Heart right ventricle (tissue), 16 donors: ENCODE results near the gene IRX4. TPM values are rescaled to one million over a fixed set of nuclear protein-coding genes. Genes with fewer than 3 reads are reported as not detected.
A peak's percentile ranks its signal among the peaks of the same experiment; 100 is the strongest.

Experiments
- ATAC-seq, 8 donors: fragments of 200-7000 bp; cut with Tn5 transposase; one replicate each; pipeline ENCODE4 v1.9.1; 2020; ENCODE audit warnings: mild to moderate bottlenecking in 8 of 8, moderate library complexity in 8 of 8, moderate number of reproducible peaks in 1 of 8
- DNase-seq, 2 donors: peaks; one replicate each; pipeline ENCODE4 v3.0.0-alpha.2; 2020
- H3K27ac ChIP-seq, 10 donors: fragments of 200-600 bp; sonication (generic) in 2 of 10; one replicate each; pipeline versions ENCODE4 v1.5.0 to v1.8.0; 2020 to 2022; ENCODE audit warnings: mild to moderate bottlenecking in 3 of 10
- H3K27me3 ChIP-seq, 7 donors: fragments of 200-600 bp; one replicate each; pipeline ENCODE4 v1.8.0; 2021 to 2022; ENCODE audit warnings: mild to moderate bottlenecking in 2 of 7
- H3K36me3 ChIP-seq, 9 donors: fragments of 200-600 bp; sonication (generic) in 1 of 9; one replicate each; pipeline versions ENCODE4 v1.5.0 to v1.8.0; 2020 to 2022; ENCODE audit warnings: mild to moderate bottlenecking in 2 of 9
- H3K4me1 ChIP-seq, 9 donors: fragments of 200-600 bp; sonication (generic) in 1 of 9; one replicate each; pipeline versions ENCODE4 v1.5.0 to v1.8.0; 2020 to 2022; ENCODE audit warnings: mild to moderate bottlenecking in 4 of 9
- H3K4me3 ChIP-seq, 10 donors: fragments of 200-600 bp; sonication (generic) in 2 of 10; one replicate each; pipeline versions ENCODE4 v1.5.0 to v1.8.0; 2020 to 2022; ENCODE audit warnings: mild to moderate bottlenecking in 7 of 10, moderate library complexity in 2 of 10
- H3K9me3 ChIP-seq, 11 donors: fragments of 200-600 bp in 10 of 11; sonication (generic) in 2 of 11; one replicate each; pipeline versions ENCODE4 v1.5.0 to v1.8.0; 2013 to 2022; ENCODE audit warnings: mild to moderate bottlenecking in 2 of 11, control low read depth in 1 of 11, moderate library complexity in 1 of 11
- CTCF ChIP-seq, 9 donors: fragments of 200-600 bp; sonication (generic) in 2 of 9; IDR thresholded peaks; one replicate each; pipeline versions ENCODE4 v1.5.0 to v1.8.0; 2021 to 2022; ENCODE audit warnings: antibody characterized with exemption in 9 of 9, mild to moderate bottlenecking in 5 of 9, moderate library complexity in 1 of 9
- WGBS, 2 donors: extraction: QIAGEN DNeasy Blood & Tissue Kit; methylation state at CpG; one replicate each; pipeline ENCODE4 v1.1.7; 2013; ENCODE audit warnings: inconsistent platforms in 1 of 2; 5-methylcytosine and 5-hydroxymethylcytosine counted together
- intact Hi-C, 10 donors: fragments of 100-400 bp; cut with DNase I; formaldehyde crosslinking; loops; one replicate each; pipeline versions ENCODE4 v1.11.1 to v1.14.2; 2022
- polyA plus RNA-seq, 2 donors: library from polyadenylated mRNA; stranded (reverse); fragments of 200-250 nt; gene quantifications; one replicate each; pipeline ENCODE4 v1.2.3, GENCODE V29; 2013
- total RNA-seq, 10 donors: library from RNA; stranded (reverse); fragmentation: NEBNext Ultra II Directional in 3 of 10; extraction: Animal tissue kit (Norgen Biotek cat#: 25700) in 3 of 10; gene quantifications; one replicate each; pipeline versions ENCODE4 v1.2.1 to v1.2.4, GENCODE V29; 2021 to 2023
- donor health status: Arrhythmogenic right ventricular cardiomyopathy.
- donor health status: ischemic (EF 13 %, LVEDD 7.1; RV severe dilation, severe dysfunction).
- donor health status: healthy with polysubstance abuse.
- donor health status: DM: no; HTN: yes; CAD: no.
- donor health status: DM: no; HTN: no; CAD: no.
- donor health status: ischemic (EF 25% LVEDD 6.9; RV normal size, moderate dysfunction).
- donor health status: ischemic (EF 25% LVEDD 5.7; RV mildly dilated, moderate dysfunction).
- donor health status: healthy.
- donor health status: DM: yes; HTN: yes; CAD: no.
- donor health status: Ischemic cardiomyopathy.
- donor health status: ischemic (EF 35%, LVEDD 5.7; RV mildly dilated, moderate dysfunction).
- donor health status: nonischemic (EF 11% LVEDD 7.7; RV severe dilation, severe dysfunction).
- donor health status: DM: yes; HTN: yes; CAD: no.
- donor health status: PGD.
- donor health status: ischemic (EF 29% LVEDD 5.4; RV normal size, mild dysfunction).
- donor health status: nonischemic (EF 23%, LVEDD 6.1; RV moderate dilation, normal function).

Gene IRX4
- total and polyA plus RNA-seq, 12 donors = 6.1 to 19.1 (median 11.2) TPM

GRCh38 chr5:1910081-1910760, 27.5 kb upstream of the IRX4 start:
- intact Hi-C loops = no loop called here

GRCh38 chr5:1909346-1909985, 26.7 kb upstream of the IRX4 start:
- 89 to 91% methylated on average over 15 of the region's 15 CpGs for WGBS, 2 donors
- no peak for ATAC-seq
- H3K27me3 ChIP-seq = peaks cover 0 to 12% (median 0%) of the 10 kb centered on the region in 7 donors

More at GRCh38 chr5:1910081-1910760, 27.5 kb upstream of the IRX4 start:
- no peak for DNase-seq
- H3K9me3 ChIP-seq = peaks cover 0 to 18% (median 2%) of the 10 kb centered on the region in 11 donors
- H3K27ac ChIP-seq = no peak overlapping the region
- ATAC-seq = peak in 1 of 8 donors; percentile 9
- peaks cover 0 to 7% (median 0%) of the 10 kb centered on the region in 7 donors for H3K27me3 ChIP-seq
- WGBS, 2 donors = 88 to 94% methylated on average over 31 of the region's 31 CpGs
- no peaks in the 10 kb centered on the region for H3K36me3 ChIP-seq
- H3K4me3 ChIP-seq = no peak overlapping the region
- no peak for TF ChIP-seq CTCF (IDR thresholded peaks at IDR 0.05)
- H3K4me1 ChIP-seq = no peaks in the 10 kb centered on the region

GRCh38 chr5:1908931-1909330, 26.2 kb upstream of the IRX4 start:
- DNase-seq = no peak
- Histone ChIP-seq H3K27me3 (peaks cover 0 to 12% (median 0%) of the 10 kb centered on the region in 7 donors), H3K9me3 (peaks cover 0 to 19% (median 6%) of the 10 kb centered on the region in 11 donors), H3K4me1 (no peaks in the 10 kb centered on the region), H3K27ac (no peak overlapping the region), H3K36me3 (no peaks in the 10 kb centered on the region), H3K4me3 (no peak overlapping the region)
- intact Hi-C loops = no loop called here
- no peak for ATAC-seq
- TF ChIP-seq CTCF (IDR thresholded peaks at IDR 0.05) = no peak
- WGBS, 2 donors = 85 to 86% methylated on average over 8 of the region's 8 CpGs

More at GRCh38 chr5:1909346-1909985, 26.7 kb upstream of the IRX4 start:
- Histone ChIP-seq H3K36me3 (no peaks in the 10 kb centered on the region), H3K4me3 (no peak overlapping the region), H3K4me1 (no peaks in the 10 kb centered on the region), H3K27ac (no peak overlapping the region), H3K9me3 (peaks cover 0 to 21% (median 6%) of the 10 kb centered on the region in 11 donors)
- intact Hi-C loops = no loop called here
- no peak for TF ChIP-seq CTCF (IDR thresholded peaks at IDR 0.05)
- no peak for DNase-seq

- Histone ChIP-seq H3K27ac (no peak overlapping the region), H3K9me3 (peaks cover 0 to 19% (median 6%) of the 10 kb centered on the region in 11 donors), H3K36me3 (no peaks in the 10 kb centered on the region), H3K4me3 (no peak overlapping the region), H3K4me1 (no peaks in the 10 kb centered on the region), H3K27me3 (peaks cover 0 to 12% (median 0%) of the 10 kb centered on the region in 7 donors)
- DNase-seq (no peak), ATAC-seq (no peak)
- intact Hi-C loops = no loop called here
- 63 to 86% methylated on average over 8 of the region's 8 CpGs for WGBS, 2 donors
- no peak for TF ChIP-seq CTCF (IDR thresholded peaks at IDR 0.05)
These were observed 24.9 kb upstream of the IRX4 start for GRCh38 chr5:1907616-1908015.
